NCI-H524 treated with DMSO at 0.1 percent for 48 hours (cell line): ENCODE data around the gene RNF213.
"Not testable (repeated sequence)": the region's sequence is repeated elsewhere in the genome, so short reads cannot be mapped to it uniquely, and the experiment has no call there.

Source experiments
- DNase-seq: peaks from one replicate; lab custom pipeline; 2025; lab: John Stamatoyannopoulos, UW

Gene RNF213

GRCh38 chr17:80319999-80320344, 59.3 kb downstream of the RNF213 start:
- DNase-seq = no peak

- no peak for DNase-seq
These were observed 59.8 kb downstream of the RNF213 start for GRCh38 chr17:80320496-80320895.

GRCh38 chr17:80322864-80323263, 62.2 kb downstream of the RNF213 start:
- no peak for DNase-seq

DNA sequence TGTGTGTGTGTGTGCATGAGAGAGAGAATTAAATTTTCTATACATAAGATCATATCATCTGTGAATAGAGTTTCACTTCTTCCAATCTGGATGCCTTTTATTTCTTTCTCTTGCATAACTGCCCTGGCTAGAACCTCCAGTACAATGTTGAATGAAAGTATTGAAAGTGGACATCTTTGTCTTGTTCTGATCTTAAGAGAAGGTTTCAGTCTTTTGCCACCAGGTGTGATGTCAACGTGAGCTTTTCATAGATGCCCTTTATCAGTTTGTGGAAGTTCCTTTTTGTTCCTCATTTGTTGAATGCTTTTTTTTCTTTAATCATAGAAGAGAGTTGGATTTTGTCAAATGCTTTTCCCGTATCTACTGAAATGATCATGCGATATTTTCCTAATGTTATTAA, 63.3 kb downstream of the RNF213 start:
- no peak for DNase-seq

DNA sequence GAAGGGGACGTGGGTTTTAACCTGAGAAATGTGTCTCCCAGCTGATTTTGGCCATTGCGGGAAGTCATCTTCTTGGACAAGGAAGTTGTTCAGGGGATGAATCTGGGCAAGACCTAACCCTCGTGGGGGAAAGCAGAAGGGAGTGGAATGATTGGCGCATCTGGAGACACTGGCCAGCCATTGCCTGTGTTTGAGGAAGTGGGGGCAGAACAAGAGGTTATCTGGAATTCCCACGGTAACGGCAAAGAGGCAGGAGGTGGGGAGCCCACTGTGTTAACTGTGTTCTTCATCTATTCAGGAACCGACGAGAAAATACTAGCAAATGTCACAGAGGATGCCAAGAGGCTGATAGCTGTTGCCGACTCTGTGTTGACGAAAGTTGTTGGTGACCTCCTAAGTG, 66.9 kb downstream of the RNF213 start:
- no peak for DNase-seq

DNA sequence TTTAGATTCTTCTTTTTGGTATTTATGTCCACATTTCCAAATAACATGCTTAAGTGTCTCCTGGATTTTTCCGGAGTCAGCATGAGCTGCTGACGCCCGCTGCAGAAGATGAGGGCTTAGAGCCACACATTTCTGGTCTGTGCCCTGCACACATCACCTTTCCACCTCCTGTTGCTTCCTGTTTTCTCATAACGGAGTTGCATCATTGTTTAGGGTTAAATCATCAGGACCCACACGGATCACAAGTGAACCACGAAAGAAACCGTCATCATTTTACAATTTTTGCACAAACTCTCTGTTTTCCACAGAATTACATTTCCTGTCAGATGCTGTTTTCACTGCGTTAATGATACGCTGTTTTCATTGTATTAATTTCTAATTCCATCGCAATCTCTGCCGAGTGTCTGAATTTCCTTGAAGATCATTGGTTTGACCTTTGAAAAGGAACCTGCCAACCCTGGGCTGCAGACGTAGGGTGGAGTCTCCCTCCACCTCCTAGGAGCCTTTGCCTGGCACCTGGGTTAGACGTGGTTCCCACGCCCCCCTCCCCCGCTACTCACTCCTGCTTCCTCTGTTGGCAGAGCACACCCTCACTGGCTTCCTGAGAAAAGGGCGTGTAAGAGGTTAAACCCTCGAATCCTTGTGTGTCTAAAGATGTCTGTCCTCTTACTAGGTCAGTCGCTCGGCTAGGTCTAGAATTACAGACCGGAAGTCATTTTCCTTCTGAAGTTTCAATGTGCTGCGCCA, 68.2 kb downstream of the RNF213 start:
- DNase-seq = no peak

- DNase-seq = not testable (repeated sequence)
These were observed 68.8 kb downstream of the RNF213 start for GRCh38 chr17:80329421-80329820.

- no peak for DNase-seq
These were observed 69.6 kb downstream of the RNF213 start for GRCh38 chr17:80330276-80330675.

- not testable (repeated sequence) for DNase-seq
These were observed 70.3 kb downstream of the RNF213 start for GRCh38 chr17:80330938-80331337.

GRCh38 chr17:80331820-80332219, 71.2 kb downstream of the RNF213 start:
- DNase-seq = no peak

- no peak for DNase-seq
These were observed 76.7 kb downstream of the RNF213 start for GRCh38 chr17:80337195-80337895.

- DNase-seq = no peak
These were observed 78.5 kb downstream of the RNF213 start for GRCh38 chr17:80339118-80339517.

DNA sequence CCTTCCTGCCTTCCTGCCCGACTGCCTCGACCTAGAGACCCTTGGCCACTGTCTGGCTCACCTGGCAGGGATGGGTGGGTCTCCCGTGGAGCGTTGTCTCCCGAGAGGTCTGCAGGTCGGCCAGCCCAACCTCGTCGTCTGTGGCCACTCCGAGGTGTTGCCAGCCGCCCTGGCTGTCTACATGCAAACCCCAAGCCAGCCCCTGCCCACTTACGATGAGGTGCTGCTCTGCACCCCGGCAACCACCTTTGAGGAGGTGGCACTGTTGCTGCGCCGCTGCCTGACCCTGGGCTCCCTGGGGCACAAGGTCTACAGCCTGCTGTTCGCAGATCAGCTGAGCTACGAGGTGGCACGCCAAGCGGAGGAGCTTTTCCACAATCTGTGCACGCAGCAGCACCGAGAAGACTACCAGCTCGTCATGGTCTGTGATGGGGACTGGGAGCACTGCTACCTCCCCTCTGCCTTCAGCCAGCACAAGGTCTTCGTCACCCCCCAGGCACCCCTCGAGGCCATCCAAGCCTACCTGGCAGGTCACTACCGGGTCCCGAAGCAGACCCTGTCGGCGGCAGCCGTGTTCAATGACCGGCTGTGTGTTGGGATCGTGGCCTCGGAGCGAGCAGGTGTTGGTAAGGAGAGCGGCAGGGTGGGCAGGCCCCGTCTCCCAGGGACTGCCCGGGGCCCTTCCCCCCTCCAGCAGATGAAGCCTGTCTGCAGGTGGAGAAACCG, 79.2 kb downstream of the RNF213 start:
- no peak for DNase-seq

GRCh38 chr17:80345321-80345720, 84.7 kb downstream of the RNF213 start:
- no peak for DNase-seq

DNA sequence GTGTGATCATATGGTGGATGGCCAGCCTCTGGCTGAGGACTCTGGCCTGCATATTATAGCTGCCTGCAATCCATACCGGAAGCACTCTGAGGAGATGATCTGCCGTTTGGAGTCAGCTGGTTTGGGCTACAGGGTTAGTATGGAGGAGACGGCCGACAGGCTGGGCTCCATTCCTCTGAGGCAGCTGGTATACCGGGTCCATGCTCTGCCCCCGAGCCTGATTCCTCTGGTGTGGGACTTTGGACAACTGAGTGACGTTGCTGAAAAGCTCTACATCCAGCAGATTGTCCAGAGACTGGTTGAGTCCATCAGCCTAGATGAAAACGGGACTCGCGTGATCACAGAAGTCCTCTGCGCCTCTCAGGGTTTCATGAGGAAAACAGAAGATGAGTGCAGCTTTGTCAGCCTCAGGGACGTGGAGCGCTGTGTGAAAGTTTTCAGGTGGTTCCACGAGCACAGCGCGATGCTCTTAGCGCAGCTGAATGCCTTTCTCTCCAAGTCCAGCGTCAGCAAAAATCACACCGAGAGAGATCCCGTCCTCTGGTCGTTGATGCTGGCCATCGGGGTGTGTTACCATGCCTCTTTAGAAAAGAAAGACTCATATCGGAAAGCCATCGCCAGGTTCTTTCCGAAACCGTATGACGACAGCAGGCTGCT, 85.3 kb downstream of the RNF213 start:
- DNase-seq = no peak

DNA sequence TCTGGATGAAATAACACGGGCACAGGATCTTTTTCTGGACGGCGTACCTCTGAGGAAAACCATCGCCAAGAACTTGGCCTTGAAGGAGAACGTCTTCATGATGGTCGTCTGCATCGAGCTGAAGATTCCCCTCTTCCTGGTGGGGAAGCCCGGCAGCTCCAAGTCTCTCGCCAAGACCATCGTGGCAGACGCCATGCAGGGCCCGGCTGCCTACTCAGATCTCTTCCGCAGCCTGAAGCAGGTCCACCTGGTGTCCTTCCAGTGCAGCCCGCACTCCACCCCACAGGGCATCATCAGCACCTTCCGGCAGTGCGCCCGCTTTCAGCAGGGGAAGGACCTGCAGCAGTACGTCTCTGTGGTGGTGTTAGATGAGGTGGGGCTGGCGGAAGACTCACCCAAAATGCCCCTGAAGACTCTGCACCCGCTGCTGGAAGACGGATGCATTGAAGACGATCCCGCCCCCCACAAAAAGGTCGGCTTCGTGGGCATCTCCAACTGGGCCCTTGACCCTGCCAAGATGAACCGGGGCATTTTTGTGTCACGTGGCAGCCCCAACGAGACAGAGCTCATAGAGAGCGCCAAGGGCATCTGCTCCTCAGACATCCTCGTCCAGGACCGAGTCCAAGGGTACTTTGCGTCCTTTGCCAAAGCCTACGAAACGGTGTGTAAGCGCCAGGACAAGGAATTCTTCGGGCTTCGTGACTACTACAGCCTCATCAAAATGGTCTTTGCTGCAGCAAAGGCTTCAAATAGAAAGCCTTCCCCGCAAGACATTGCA, 86.0 kb downstream of the RNF213 start:
- no peak for DNase-seq

DNA sequence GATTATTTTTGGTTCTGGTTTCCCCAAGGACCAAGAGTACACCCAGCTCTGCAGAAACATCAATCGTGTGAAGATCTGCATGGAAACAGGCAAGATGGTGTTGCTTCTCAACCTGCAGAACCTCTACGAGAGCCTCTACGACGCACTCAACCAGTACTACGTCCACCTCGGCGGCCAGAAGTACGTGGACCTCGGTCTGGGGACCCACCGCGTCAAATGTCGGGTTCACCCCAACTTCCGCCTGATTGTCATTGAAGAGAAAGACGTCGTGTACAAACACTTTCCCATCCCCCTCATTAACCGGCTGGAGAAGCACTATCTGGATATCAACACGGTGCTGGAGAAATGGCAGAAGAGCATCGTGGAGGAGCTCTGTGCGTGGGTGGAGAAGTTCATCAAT, 86.9 kb downstream of the RNF213 start:
- DNase-seq = no peak

GRCh38 chr17:80347948-80348351, 87.3 kb downstream of the RNF213 start:
- DNase-seq = no peak

DNA sequence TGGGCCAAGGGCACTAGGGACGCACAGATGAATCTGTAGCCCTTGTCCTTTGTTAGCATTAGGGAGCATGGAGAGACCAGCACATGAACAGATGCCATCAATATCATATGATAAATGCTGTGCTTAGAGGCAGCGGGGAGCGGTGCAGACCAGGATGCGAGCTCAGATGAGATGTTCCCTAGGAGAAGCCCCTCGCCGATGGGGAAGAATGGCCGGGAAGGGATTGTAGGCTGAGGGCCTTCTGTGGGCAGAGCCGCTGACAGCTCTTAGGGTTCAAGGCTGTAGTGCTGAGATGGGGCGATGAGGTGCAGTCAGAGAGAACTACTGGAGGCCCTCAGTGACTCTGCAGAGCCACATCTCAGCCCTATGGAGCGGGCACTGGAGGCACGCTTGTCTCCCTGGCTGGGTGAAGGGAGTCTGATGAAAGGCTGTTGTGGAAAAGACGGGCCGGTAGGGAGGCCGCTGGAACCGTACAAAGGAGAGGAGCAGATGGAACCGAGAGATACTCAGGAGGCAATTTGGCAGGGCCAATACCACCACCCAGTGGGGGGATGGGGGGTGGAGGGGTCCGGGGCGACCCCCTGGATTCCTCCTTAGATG, 88.0 kb downstream of the RNF213 start:
- no peak for DNase-seq

- no peak for DNase-seq
These were observed 88.5 kb downstream of the RNF213 start for GRCh38 chr17:80349151-80349651.

- DNase-seq = no peak
These were observed 89.1 kb downstream of the RNF213 start for GRCh38 chr17:80349751-80350150.
